Activated T-helper 17 cell treated with anti-CD3 and anti-CD28 coated beads, Interleukin-2, amount 50 U/mL, for 72 hours (primary cell): Measurements from ENCODE around the gene FBXW4. TPM values are rescaled to one million over a fixed set of nuclear protein-coding genes. Genes with fewer than 3 reads are reported as not detected.

Source experiments
- ATAC-seq: fragments of 150-1000 bp; cut with Tn5 transposase; replicated peaks from 2 replicates; pipeline ENCODE4 v1.10.0; 2021; ENCODE audit warnings: mild to moderate bottlenecking, moderate library complexity
- H3K27ac Mint-ChIP-seq: one replicate; pipeline ENCODE4 v1.8.0; 2022; ENCODE audit warnings: mixed read lengths
- H3K27me3 Mint-ChIP-seq: one replicate; pipeline ENCODE4 v1.8.0; 2022; ENCODE audit warnings: mixed read lengths
- H3K36me3 Mint-ChIP-seq: one replicate; pipeline ENCODE4 v1.8.0; 2022; ENCODE audit warnings: low read depth, mild to moderate bottlenecking, mixed read lengths
- H3K4me1 Mint-ChIP-seq: one replicate; pipeline ENCODE4 v1.8.0; 2022; ENCODE audit warnings: mixed read lengths
- H3K4me3 Mint-ChIP-seq: one replicate; pipeline ENCODE4 v1.8.0; 2022; ENCODE audit warnings: mild to moderate bottlenecking, mixed read lengths
- H3K9me3 Mint-ChIP-seq: one replicate; pipeline ENCODE4 v1.8.0; 2022; ENCODE audit warnings: mixed read lengths
- total RNA-seq, 2 donors: library from RNA; stranded (reverse); gene quantifications; one replicate each; pipeline ENCODE4 v1.2.3, GENCODE V29; 2022

FBXW4 gene
- total RNA-seq, 2 donors from 2014 or later, result 37.1 to 41.6 TPM

DNA sequence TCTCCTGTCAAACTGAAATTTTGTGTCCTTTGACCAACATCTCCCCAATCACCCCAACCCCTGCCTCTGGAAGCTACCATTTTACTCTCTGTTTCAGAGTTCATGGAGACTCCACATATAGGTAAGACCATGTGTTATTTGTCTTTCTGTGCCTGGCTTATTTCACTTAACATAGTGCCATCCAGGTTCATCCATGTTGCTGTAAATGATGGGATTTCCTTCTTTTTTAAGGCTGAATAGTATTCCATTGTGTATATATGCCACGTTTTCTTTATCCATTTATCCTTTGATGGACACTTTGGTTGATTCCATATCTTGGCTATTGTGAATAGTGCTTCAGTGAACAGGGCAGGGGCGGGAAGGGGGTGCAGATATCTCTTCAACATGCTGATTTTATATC is 18.0 kb upstream of the FBXW4 start:
- Mint-ChIP-seq H3K27ac (no peak overlapping the region), H3K4me3 (no peak overlapping the region), H3K27me3 (peaks cover 12% of the 10 kb centered on the region), H3K9me3 (no peaks in the 10 kb centered on the region), H3K4me1 (peaks cover 12% of the 10 kb centered on the region), H3K36me3 (no peaks in the 10 kb centered on the region)
- no peak for ATAC-seq

DNA sequence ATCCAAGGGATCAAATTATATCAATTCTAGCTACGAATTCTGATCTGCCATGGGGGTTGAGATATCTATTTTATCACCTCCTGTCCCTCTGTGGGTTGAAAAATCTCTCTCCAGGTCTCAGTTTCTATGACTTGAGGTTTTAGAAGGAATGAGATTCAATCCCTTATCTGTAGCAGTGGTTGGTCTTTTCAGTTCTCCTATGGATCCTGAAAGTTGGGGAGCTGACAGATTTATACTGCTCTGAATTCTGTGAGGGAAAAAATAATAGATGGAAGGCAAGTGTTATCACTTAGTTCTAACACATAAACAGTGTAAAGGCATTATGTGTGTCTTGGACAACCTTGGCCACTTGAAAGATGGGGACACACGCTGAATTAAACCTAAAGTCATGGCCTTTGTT is 15.8 kb upstream of the FBXW4 start:
- Mint-ChIP-seq H3K4me1 (peaks cover 5% of the 10 kb centered on the region), H3K9me3 (no peaks in the 10 kb centered on the region), H3K27ac (no peak overlapping the region), H3K27me3 (peaks cover 18% of the 10 kb centered on the region), H3K4me3 (no peak overlapping the region), H3K36me3 (no peaks in the 10 kb centered on the region)
- ATAC-seq, result no peak

DNA sequence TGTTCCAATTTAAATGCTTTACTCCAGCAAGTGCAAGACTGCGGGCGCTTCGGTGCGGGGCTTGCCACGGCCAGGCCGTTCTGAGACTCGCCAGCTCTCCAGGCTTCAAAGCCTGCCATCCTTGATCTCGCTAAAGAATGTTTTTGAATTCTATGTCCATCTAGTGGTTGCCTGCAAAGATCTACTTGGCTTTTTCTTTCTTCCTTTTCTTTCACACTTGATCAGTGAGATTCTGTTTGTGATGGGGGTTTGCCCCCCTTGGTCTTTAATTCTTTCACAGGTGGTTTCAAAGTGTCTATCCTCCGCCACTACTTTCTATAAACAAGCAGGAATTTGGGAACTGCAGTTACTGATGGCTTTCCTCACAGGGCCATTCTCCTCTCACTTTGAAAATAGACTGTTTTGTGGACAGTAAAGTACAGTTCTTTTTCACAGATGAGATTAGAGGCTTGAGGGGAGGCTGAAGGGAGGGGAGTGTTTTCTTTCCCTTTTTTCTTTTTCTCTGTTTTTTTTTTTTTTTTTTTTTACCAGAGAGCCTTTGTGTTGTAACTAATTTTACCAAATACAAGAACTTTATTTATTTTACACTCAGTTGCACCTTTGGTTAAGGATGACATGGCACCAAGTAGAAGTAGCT is 15.2 kb upstream of the FBXW4 start:
- ATAC-seq, result no peak
- Mint-ChIP-seq H3K36me3 (no peaks in the 10 kb centered on the region), H3K4me3 (no peak overlapping the region), H3K9me3 (no peaks in the 10 kb centered on the region), H3K27ac (no peak overlapping the region), H3K27me3 (peaks cover 18% of the 10 kb centered on the region), H3K4me1 (peaks cover 5% of the 10 kb centered on the region)

DNA sequence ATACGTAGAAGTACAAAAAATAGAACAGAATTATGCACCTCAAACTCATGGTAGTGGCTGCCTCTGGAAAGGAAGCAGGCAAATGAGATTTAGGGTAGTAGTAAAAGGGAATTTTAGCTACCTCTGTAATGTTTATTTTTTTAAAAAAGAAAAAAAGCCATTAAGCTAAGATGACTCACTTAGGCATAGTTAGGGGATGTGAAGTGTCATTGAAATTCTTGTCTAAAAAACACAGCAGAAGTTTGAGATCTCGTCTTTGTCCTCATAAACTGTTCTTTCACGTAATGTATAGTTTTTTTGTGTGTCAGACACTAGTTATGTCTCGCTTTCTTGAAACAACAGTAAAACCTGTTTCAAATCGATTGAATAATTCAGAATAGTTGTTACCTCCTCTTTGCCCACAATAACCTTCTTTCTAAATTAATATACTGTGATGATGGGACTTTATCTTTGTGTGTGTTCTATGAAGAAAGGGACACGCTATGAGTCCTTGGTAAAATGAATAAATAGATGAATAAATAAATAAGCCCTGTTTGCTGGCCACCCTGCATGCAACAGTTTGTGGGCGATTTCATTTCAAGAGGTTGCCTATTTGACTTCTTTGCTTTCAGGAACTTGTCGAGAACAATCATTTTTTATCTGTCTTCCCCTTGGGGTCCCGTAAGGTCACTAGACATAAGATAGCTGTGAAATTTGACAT is 14.5 kb upstream of the FBXW4 start:
- Mint-ChIP-seq H3K9me3 (no peaks in the 10 kb centered on the region), H3K4me1 (peaks cover 5% of the 10 kb centered on the region), H3K36me3 (no peaks in the 10 kb centered on the region), H3K27ac (no peak overlapping the region), H3K27me3 (peaks cover 20% of the 10 kb centered on the region), H3K4me3 (no peak overlapping the region)
- no peak for ATAC-seq

- Mint-ChIP-seq H3K27ac (no peak overlapping the region), H3K4me3 (no peak overlapping the region), H3K4me1 (peaks cover 5% of the 10 kb centered on the region), H3K27me3 (peaks cover 21% of the 10 kb centered on the region), H3K36me3 (no peaks in the 10 kb centered on the region), H3K9me3 (no peaks in the 10 kb centered on the region)
- ATAC-seq, result no peak
Observed at GRCh38 chr10:101708870-101709269, 13.9 kb upstream of the FBXW4 start.

GRCh38 chr10:101708073-101708472 is 13.1 kb upstream of the FBXW4 start:
- H3K9me3 Mint-ChIP-seq, result no peaks in the 10 kb centered on the region
- peak; percentile 62 for ATAC-seq
- H3K27ac Mint-ChIP-seq, result no peak overlapping the region
- H3K36me3 Mint-ChIP-seq, result no peaks in the 10 kb centered on the region
- no peak overlapping the region for H3K4me3 Mint-ChIP-seq
- H3K27me3 Mint-ChIP-seq, result peaks cover 21% of the 10 kb centered on the region
- peaks cover 6% of the 10 kb centered on the region for H3K4me1 Mint-ChIP-seq

DNA sequence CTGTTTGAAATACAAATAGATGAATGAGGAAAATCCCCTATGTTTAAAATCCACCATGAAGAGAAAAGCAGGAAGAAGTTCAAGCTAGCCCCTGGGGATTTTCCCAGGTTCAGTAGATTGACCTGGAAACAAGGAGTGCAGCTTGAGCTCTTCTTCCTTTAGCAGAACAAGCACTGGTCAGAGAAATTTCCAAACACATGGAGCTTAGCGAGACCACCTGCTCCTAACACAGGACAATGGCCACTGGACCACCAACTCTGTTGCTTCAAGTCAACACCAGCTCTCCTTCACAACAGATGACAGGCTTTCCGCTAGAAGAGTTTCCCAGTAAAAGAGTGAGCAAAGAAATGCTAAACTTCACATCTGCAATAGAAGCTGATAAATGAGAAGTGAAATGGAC is 9.4 kb upstream of the FBXW4 start:
- Mint-ChIP-seq H3K4me3 (no peak overlapping the region), H3K9me3 (no peaks in the 10 kb centered on the region), H3K36me3 (peaks cover 8% of the 10 kb centered on the region)

DNA sequence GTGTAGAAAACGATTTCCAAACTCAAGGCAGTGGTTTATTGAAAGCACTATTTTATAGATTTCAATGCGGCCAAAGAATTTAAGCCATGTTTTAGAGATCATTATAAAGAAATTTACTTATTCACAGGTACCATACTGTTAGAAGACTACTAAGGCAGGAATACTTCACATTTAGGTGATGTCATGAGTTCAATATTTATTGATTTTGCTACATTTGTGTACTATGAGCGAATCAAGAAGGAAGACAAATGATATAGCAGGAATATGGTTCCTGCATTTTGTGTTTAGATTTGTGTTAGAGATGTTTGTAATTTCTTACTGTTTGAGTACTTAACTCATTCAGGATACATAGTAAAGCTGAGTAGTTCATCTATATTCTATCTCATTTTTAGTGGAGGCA is 1.7 kb upstream of the FBXW4 start:
- ATAC-seq, result no peak
- H3K4me1 Mint-ChIP-seq, result peaks cover 2% of the 10 kb centered on the region
- no peaks in the 10 kb centered on the region for H3K27me3 Mint-ChIP-seq
- H3K9me3 Mint-ChIP-seq, result no peaks in the 10 kb centered on the region
- H3K36me3 Mint-ChIP-seq, result peaks cover 16% of the 10 kb centered on the region
- H3K4me3 Mint-ChIP-seq, result no peak overlapping the region
- no peak overlapping the region for H3K27ac Mint-ChIP-seq

More for the DNA sequence above, 9.4 kb upstream of the FBXW4 start:
- no peak for ATAC-seq
- Mint-ChIP-seq H3K27ac (no peak overlapping the region), H3K4me1 (peaks cover 10% of the 10 kb centered on the region), H3K27me3 (peaks cover 15% of the 10 kb centered on the region)

GRCh38 chr10:101695404-101695890 is 477 bp upstream of the FBXW4 start:
- Mint-ChIP-seq H3K4me3 (peak overlapping the region; percentile 97), H3K27me3 (no peaks in the 10 kb centered on the region), H3K27ac (peak overlapping the region; percentile 100), H3K9me3 (no peaks in the 10 kb centered on the region), H3K36me3 (peaks cover 16% of the 10 kb centered on the region), H3K4me1 (peaks cover 9% of the 10 kb centered on the region)
- no peak for ATAC-seq

GRCh38 chr10:101693978-101694673 is 844 bp downstream of the FBXW4 start:
- H3K27ac Mint-ChIP-seq, result peak overlapping the region; percentile 100
- peaks cover 15% of the 10 kb centered on the region for H3K4me1 Mint-ChIP-seq
- H3K27me3 Mint-ChIP-seq, result no peaks in the 10 kb centered on the region
- H3K36me3 Mint-ChIP-seq, result peaks cover 13% of the 10 kb centered on the region
- ATAC-seq, result peak; percentile 79
- H3K4me3 Mint-ChIP-seq, result peak overlapping the region; percentile 97
- no peaks in the 10 kb centered on the region for H3K9me3 Mint-ChIP-seq

GRCh38 chr10:101693651-101693977 is 1.4 kb downstream of the FBXW4 start:
- Mint-ChIP-seq H3K36me3 (peaks cover 18% of the 10 kb centered on the region), H3K4me3 (peak overlapping the region; percentile 97), H3K4me1 (peaks cover 15% of the 10 kb centered on the region), H3K9me3 (no peaks in the 10 kb centered on the region), H3K27me3 (no peaks in the 10 kb centered on the region), H3K27ac (peak overlapping the region; percentile 100)
- ATAC-seq, result peak; percentile 55

GRCh38 chr10:101691081-101691480 is 3.9 kb downstream of the FBXW4 start:
- H3K4me3 Mint-ChIP-seq, result peak overlapping the region; percentile 33
- peak overlapping the region; percentile 66 for H3K27ac Mint-ChIP-seq

DNA sequence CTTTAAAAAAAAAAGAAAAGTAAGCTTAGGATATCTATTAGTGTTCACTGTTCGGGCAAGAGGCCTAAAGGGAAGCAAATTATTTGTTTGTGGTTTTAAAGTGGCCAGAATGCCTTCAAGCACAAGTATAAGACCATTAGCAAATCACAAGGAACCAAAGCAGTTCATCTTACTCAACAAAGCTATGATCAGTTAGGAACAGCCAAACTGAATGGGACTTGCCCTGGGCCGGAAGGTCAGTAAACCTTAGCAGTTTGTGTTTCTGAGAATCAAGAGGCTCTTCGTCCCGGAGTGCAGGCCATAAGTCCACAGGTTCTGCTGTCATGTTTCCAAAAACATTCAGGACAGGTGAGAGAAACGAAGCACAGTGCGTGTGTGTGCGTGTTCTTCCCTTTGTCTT is 4.5 kb downstream of the FBXW4 start:
- Mint-ChIP-seq H3K9me3 (no peaks in the 10 kb centered on the region), H3K36me3 (peaks cover 42% of the 10 kb centered on the region), H3K27me3 (no peaks in the 10 kb centered on the region), H3K27ac (peak overlapping the region; percentile 31), H3K4me1 (peaks cover 23% of the 10 kb centered on the region), H3K4me3 (no peak overlapping the region)
- no peak for ATAC-seq

More at GRCh38 chr10:101691081-101691480, 3.9 kb downstream of the FBXW4 start:
- ATAC-seq, result no peak
- no peaks in the 10 kb centered on the region for H3K27me3 Mint-ChIP-seq
- H3K4me1 Mint-ChIP-seq, result peaks cover 23% of the 10 kb centered on the region
- H3K36me3 Mint-ChIP-seq, result peaks cover 39% of the 10 kb centered on the region
- H3K9me3 Mint-ChIP-seq, result no peaks in the 10 kb centered on the region

DNA sequence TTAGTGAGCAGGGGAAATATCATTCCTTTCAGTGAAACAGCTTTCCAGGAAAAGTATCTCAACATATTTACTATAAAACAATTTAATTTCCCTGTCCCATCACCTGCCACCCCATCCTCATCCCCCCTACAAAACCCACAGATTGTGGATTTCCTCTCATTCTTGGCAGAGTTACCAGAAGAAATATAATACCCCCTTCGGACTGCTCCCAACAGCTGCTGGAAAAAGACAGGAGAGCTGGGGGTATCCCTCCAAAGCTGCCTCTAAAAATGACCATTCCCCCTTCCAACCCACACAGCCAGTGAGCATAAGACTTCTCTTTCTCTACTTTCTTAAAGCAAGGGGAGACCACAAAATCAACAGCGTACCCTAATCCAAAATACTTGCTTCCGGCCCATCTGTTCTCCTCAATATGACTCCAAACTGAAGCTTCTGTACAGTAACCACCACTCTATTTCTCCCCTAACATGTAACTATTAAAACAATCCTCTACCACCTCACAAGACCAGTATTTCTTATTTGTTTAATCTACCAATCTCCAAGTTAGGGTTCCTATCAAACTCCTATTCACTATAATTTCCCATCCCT is 7.8 kb downstream of the FBXW4 start:
- Mint-ChIP-seq H3K4me3 (no peak overlapping the region), H3K4me1 (peaks cover 36% of the 10 kb centered on the region), H3K27me3 (no peaks in the 10 kb centered on the region), H3K9me3 (no peaks in the 10 kb centered on the region), H3K36me3 (peaks cover 42% of the 10 kb centered on the region), H3K27ac (no peak overlapping the region)
- ATAC-seq, result no peak
